NCI-H146 treated with DMSO at 0.1 percent for 48 hours (cell line): Measurements from ENCODE around the gene TULP1.
A peak's percentile ranks its signal among the peaks of the same experiment; 100 is the strongest.

Source experiments
- DNase-seq: peaks from one replicate; lab custom pipeline; 2025; ENCODE audit not compliant: unreplicated experiment; lab: John Stamatoyannopoulos, UW

TULP1 gene

DNA sequence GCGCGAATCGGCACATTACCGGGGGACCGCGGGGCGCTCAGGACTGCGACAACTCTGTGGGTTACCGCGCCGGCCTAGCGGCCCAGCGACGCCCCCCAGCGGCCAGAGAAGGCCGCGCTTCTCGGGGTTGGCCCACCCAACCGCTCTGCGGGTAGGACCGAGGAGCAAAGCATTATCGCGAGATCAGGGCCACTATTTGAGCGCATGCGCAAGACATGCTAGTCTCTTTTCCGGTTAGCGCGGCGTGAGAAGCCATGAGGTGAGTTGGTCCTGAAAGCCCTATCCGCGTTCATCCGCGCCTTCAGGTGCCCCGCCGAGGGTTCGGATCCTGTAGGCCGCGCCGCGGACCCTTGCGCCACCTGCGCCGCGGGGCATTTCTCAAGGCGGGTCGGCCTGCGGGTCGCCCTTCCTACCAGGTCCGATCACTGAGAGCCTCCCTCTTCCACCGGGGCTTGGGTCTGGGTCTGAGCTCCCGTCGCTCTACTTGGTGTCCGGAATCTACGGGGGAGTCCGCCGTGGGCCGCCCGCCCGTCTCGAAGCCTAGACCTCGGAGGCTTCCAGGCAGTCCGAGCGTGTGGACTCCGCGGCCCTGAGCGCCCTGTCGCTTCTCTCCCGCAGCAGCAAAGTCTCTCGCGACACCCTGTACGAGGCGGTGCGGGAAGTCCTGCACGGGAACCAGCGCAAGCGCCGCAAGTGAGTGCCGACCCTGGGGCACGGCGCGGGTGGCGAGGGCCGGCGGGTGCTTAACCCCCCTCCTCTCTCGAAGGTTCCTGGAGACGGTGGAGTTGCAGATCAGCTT, 44.3 kb downstream of the TULP1 start, which contains the start of gene RPL10A:
TSS of gene RPL10A (plus strand) at position 221 of the 799 bp plus-strand sequence. CDS start at position 255, 34 bp downstream.
- DNase-seq = peak; percentile 88

DNA sequence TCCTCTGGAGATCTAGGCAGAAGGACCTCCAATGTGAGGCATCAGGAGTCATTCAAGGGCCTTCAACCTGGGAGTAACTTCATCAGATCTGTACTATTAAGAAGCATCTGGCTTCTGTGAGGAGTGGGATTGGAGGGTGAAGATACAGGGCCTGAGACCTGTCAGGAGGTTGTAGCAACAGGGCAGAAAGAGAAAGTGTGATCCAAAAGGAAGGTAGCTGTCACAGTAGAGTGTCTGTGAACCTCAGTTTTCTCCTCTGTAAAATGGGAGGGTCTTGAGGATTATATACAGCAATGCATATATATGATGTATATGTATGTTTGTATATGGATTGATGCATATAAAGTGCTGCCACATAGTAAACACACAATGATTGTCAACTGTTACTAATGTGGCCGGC, 47.0 kb downstream of the TULP1 start:
- no peak for DNase-seq

DNA sequence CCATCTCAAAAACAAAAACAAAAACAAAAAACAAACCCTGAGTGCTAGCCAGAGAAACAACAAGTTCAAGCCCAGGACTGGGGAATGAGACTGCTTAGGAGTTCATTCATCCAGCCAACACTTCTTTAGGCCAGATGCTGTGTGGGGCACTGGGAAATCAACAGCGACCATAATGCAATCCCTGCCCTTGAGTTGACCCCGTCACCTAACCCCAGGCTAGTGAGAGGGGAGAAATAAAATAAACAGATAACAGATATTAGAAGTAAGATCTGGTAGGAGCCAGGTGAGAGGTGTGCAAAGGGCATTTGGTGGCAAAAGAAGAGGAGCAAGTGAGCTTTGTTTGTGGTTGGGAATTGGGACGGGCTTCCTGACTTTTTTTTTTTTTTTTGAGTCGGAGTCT, 49.4 kb downstream of the TULP1 start:
- no peak for DNase-seq

DNA sequence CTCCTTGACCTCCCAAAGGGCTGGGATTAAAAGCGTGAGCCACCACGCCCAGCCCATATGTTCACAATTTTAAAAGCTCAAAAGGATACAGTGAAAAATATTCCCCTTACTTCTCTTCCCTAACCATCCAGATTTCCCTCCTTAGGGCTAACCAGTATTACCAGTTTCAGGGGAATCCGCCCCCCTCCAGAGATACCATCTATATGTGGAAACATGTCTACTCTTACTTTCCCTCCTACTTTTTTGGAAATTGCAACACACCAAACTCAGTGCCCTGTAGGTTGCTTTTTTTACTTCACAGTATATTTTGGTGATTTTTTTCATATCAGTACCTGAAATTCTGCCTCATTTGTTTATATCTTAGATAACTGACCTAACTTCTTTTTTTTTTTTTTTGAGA, 51.4 kb downstream of the TULP1 start:
- no peak for DNase-seq

DNA sequence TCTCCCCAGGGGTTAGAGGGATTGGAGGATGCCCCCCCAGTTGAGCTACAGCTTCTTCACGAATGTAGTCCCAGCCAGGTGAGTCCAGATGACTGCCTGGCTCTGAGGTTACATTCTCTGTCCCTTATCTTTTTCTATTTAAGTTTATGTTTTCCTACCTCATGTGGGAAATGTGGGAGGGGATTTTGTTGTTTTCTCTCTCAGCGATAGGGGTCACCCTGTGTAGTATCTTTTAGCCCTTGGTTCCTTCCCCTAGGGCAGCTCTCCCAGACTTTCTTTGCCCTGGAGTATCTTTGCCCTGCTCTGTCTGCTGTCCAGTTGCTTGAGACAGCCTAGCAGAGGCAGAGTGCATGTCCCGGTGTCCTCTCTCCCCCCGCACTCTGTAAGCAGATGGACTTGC, 54.8 kb downstream of the TULP1 start:
- DNase-seq = no peak

DNA sequence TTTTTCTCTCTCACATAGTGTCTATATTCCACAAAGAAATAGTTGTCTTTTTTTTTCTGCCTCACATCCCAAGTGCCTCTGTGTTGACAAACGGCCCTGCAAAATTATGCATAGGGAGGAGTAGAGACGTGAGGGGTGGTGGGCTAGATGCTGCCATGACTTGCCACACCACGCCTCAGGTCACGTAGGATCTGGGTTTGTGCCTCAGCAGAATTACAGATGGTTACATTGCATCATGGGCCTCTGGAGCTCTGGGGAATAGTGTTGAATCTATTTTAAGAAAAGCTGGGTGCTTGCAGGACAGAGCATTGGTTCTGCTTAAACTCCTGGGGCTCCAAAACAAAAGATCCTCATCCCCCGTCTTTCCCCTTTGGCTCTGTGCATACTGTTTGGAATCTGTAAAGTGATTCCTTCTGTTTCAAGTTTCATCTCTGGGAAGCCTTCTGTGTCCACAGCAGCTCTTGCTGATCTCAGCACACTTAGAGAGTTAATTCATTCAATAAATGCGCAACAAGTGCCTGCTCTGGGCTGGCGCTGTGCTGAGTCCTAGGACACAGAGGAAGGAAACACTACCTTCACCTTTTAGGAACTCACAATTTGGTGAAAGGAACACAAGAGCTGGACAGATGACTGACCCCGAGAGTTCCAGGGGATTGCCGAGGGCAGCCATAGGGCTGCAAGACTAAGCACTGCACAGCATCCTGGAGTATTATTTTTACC, 58.1 kb downstream of the TULP1 start:
- DNase-seq = no peak

DNA sequence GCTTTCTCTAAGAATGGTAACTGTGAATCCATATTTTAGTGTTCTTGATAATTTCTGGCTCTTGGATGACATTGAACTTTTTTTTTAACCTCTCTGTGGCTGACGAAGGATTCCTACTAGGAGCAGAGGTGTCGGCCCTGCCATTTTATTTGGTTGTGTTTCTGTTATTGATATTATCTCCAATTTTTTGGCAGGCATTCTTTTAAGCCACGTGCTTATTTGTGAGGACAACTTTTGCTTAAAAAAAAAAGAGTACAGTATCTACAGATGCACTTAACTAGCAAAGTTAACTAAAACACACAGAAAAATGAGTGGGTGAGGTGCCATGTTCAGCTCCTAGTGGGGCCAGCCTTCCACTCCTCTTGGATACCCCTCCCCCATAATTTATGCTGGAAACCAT, 59.5 kb downstream of the TULP1 start:
- DNase-seq = no peak

DNA sequence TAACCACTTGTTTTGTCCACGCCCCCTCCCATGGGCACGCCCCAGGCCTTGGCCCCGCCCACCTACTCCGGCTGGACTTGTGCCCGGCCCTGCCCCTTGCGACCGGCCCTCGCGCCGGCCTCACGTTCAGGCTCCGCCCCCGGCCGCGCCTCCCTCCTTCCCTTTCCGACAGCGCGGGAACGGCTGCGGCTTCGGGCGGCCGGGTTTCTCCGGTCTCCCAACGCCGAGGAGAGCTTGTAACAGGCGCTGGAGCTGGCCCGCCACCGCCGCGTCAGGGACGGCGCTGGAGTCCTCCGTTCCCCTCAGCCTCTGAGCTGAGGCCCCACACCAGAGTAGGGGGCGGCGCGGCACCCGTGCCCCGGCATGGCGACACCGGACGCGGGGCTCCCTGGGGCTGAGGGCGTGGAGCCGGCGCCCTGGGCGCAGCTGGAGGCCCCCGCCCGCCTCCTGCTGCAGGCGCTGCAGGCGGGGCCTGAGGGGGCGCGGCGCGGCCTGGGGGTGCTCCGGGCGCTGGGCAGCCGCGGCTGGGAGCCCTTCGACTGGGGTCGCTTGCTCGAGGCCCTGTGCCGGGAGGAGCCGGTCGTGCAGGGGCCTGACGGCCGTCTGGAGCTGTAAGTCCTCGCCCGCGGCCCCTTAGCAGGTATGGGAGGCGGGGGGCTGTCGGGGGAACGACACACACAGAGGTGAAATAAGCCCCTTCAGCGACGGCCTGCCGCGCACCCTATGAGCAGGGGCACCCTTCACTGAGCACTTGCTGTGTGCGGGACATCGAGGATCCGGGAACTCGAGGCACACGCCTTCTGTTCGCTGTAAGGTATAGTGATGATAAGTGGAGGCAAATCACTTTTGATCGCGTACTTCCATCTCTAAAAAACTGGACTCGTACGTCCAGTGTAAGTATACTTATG, 60.3 kb downstream of the TULP1 start, which contains the start of gene FANCE:
TSS of gene FANCE (plus strand) at position 156 of the 908 bp plus-strand sequence. CDS start at position 364, 208 bp downstream.
- peak; percentile 74 for DNase-seq

DNA sequence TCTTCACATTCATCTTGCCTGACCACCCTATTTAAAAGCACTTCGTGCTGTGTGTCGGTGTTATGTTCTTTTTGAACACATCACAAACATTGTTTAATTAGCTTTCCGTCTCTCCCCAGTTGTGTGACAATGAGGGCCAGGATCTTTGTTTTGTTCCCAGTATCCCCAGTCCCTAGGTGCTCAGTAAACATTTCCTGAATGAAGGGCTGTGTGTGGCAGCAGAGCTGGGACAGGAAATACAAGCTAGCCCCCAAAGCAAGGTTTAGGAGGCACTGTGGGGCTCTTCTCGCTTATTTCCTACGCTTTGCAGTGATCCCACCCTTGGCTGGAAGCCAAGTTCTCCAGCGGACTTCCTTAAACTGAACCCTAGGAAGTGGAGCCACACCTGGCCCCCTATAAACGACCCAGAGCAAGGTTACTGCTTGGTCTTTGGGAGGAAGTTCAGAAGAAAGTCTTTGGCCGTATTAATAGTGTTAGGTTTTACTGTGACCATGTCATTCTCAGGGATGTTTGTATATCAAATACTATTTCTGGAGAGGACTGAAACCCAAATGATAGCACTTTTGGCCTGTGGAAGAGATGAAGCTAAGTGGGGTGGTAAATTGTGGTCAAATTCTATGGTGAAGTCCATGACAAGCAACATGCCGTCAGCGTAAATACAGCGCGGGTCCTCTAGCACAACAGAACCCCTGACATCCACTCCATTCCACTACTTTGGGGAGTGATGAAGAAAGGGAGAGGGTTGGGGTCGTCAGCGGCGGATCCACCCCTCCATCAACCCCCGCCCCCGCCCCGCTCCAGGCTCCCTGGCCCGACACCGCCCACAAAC, 61.1 kb downstream of the TULP1 start:
- no peak for DNase-seq

DNA sequence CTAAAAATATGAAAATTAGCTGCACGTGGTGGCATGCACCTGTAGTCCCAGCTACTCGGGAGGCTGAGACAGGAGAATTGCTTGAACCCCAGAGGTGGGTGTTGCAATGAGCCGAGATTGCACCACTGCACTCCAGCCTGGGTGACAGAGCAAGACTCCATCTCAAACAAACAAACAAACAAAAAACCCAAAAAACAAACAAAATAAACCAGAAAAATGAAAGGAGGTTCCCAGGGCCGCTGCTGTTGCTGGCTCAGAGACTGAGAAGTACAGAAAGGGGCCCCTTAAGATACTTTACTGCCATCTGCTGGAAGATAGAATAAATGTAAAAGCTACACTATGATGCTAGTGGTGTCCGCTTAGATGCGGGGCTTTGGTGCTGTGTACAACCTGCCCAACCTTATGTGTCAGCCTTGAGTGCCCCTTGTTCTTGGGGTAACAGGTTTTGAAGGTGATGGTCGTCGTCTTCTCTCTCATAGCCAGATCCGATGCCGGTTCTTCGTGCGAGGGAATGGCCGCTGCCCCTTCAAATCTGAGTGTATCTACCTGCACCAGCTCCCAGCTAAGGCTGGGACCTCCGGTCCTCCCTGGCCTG, 63.3 kb downstream of the TULP1 start:
- DNase-seq = peak; percentile 56

DNA sequence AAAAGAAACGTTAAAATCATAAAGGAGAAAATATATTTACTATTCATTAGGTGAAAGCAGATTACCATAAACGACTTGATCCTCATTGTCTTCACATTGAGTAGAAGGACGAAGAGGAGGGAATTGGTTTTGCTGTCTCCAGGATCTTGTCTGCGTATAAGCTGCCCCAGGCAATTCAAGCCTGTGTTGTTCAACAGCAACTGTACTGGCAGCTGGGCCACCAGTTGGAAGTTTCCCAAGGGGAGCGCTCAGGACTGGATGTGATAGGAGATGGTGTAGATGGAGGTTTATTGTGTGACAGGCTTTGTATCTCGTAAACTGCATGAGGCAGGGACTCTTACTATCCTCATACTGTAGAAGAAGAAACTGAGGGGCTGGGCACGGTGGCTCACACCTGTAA, 64.5 kb downstream of the TULP1 start:
- no peak for DNase-seq
